Measurements from ENCODE around the gene GNL1.

GRCh38 chr6:30508890-30509736, 47.2 kb downstream of the GNL1 start:
- TF ChIP-seq EZH2 (IDR thresholded peaks at IDR 0.05; ENCODE audit: low read length, unreplicated experiment) = no peak
- no peak for TF ChIP-seq CTCF (conservative IDR thresholded peaks at IDR 0.05; ENCODE audit: low read depth, low read length)
